Adrenal gland (tissue), 5 donors: ENCODE results near the gene SLC9A9.

Source experiments
- POLR2A ChIP-seq, 2 donors: fragments of 450-650 bp; IDR thresholded peaks; one replicate each; pipeline ENCODE4 v1.6.1; 2017; ENCODE audit warnings: antibody characterized with exemption in 2 of 2, mild to moderate bottlenecking in 2 of 2, moderate library complexity in 1 of 2
- TF ChIP-seq, protein P1 (sequence below), 6 experiments: fragments of 450-650 bp in 4 of 6; fragments of 200-600 bp in 2 of 6; sonication (generic) in 1 of 6; IDR thresholded peaks; 1 replicate in 5 of 6; 2 replicates in 1 of 6; pipeline versions ENCODE4 v1.5.1 to v1.8.0; 2016 to 2021; ENCODE audit warnings: antibody characterized with exemption in 6 of 6, mild to moderate bottlenecking in 2 of 6, moderate library complexity in 1 of 6
- donor health status: DM: no; HTN: no; CAD: no.

DNA sequence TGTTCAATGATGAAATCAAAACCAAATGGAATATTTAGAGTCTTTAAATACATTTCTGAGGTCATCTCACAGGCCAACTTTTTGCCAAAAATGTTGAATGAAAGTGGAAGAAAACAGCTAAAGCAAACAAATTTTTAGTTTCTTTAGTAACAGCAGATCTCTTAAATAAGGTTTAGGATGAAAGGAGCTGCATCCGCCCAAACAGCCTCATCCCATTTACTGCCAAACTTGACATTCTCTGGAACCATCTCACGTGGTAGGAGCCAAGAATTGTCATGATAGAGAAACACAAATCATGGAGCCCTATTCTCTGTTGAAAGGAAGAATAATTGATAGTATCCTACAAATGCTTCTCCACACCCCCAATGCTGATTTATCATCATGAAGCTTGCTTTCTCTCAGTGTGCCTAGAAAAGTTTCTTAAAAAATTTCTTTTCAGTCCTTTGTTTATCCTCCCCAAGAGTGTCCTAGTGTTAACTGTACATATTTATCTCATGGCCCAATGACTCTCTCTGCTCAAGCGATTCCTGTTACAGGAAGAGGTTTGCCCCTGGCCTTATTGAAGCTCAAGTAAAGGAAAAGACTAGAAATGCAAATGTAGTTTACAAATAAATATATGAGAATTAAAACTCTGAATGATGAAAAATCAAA, 23.4 kb downstream of the SLC9A9 start:
- TF ChIP-seq, protein P1, sequence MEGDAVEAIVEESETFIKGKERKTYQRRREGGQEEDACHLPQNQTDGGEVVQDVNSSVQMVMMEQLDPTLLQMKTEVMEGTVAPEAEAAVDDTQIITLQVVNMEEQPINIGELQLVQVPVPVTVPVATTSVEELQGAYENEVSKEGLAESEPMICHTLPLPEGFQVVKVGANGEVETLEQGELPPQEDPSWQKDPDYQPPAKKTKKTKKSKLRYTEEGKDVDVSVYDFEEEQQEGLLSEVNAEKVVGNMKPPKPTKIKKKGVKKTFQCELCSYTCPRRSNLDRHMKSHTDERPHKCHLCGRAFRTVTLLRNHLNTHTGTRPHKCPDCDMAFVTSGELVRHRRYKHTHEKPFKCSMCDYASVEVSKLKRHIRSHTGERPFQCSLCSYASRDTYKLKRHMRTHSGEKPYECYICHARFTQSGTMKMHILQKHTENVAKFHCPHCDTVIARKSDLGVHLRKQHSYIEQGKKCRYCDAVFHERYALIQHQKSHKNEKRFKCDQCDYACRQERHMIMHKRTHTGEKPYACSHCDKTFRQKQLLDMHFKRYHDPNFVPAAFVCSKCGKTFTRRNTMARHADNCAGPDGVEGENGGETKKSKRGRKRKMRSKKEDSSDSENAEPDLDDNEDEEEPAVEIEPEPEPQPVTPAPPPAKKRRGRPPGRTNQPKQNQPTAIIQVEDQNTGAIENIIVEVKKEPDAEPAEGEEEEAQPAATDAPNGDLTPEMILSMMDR (IDR thresholded peaks at IDR 0.05) = no peak
- TF ChIP-seq POLR2A (IDR thresholded peaks at IDR 0.05) = no peak
